ENCODE results near the gene UBR3.
"Not testable (repeated sequence)": the region's sequence is repeated elsewhere in the genome, so short reads cannot be mapped to it uniquely, and the experiment has no call there.

UBR3 gene

DNA sequence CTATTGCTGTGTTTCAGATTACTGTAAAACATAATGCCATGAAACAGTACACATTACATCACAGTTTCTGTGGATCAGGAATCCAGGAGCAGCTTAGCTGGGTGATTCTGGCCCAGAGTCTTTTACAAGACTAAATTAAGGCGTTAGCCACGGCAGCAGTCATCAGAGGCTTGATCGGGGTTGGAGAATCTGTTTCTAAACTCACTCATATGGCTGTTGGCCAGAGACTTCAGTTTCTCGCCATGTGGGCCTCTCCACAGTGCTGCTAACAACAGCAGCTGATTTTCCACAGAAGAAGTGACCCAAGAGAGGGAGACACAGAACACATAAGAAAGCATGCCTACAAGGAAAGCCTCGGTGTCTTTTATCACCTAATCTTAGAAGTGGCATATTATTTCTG is 261.5 kb downstream of the UBR3 start:
- no peak for DNase-seq (ENCODE audit: low spot score in 2 of 2)
- ATAC-seq, result no peak
- no peaks in the 10 kb centered on the region for H3K4me1 Mint-ChIP-seq
- peaks cover 8% of the 10 kb centered on the region for H3K9me3 Mint-ChIP-seq
- H3K36me3 Mint-ChIP-seq, result no peaks in the 10 kb centered on the region
- H3K27ac Mint-ChIP-seq, result no peak overlapping the region
- no peak overlapping the region for H3K4me3 Mint-ChIP-seq

DNA sequence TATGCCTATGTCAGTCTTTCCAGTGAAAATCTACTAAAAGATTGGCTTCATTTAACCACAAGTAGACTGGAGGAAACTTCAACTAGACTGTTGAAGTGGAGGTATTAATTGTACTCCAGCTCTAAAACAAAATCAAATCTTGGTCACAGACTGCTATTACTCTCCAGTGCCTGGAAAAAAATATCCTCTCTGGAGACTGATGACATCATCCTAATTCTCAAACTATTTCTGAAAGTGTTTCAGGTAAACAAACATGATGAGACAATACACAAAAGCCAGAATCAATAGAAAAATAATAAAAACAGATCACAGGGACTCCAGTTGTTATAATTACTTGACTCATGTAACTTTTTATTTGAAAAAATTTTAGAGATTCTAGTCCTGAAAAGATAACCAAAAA is 263.0 kb downstream of the UBR3 start:
- Mint-ChIP-seq H3K36me3 (no peaks in the 10 kb centered on the region), H3K27ac (no peak overlapping the region)

DNA sequence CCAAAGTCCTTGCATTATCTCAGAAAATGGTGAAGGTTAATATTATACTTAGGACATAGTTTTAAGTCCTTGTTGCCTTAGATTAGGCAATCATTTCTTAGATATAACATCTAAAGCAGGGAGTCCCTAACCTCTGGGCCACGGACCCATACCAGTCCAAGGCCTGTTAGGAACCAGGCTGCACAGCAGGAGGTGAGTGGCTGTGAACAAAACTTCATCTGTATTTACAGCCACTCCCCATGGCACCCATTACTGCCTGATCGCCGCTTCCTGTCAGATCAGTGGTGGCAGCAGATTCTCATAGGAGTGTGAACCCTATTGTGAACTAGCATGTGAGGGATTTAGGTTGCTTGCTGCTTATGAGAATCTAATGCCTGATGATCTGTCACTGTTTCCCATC is 264.2 kb downstream of the UBR3 start:
- Mint-ChIP-seq H3K4me1 (no peaks in the 10 kb centered on the region), H3K4me3 (no peak overlapping the region), H3K27ac (no peak overlapping the region), H3K36me3 (no peaks in the 10 kb centered on the region), H3K9me3 (peaks cover 10% of the 10 kb centered on the region)
- DNase-seq (ENCODE audit: low spot score in 2 of 2) (no peak), ATAC-seq (no peak)

More for the DNA sequence above, 263.0 kb downstream of the UBR3 start:
- no peaks in the 10 kb centered on the region for H3K4me1 Mint-ChIP-seq
- H3K4me3 Mint-ChIP-seq, result no peak overlapping the region
- DNase-seq (ENCODE audit: low spot score in 2 of 2) (no peak), ATAC-seq (no peak)
- peaks cover 8% of the 10 kb centered on the region for H3K9me3 Mint-ChIP-seq

DNA sequence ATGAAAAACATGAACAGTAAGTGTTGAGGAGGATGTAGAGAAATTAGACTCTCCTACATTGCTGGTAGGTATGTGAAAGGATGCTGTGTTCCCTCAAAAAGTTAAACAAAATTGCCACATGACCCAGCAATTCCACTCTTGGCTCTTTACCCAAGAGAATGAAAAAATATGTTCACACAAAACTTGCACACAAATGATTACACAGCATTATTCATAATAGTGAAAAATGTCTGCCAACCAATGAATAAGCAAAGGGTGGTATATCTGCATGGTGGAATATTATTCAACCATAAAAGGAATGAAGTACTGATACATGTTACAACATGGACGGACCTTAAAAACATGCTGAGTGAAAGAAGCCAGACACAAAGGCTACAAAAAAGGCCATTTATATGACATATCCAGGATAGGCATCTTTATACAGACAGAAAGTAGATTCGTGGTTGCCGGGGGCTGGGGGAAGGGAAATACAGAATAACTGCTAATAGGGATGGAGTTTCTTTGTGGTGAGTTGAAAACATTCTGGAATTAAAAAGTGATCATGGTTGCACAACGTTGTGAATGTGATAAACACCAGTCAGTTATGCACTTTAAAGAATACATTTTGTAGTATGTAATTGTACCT is 265.3 kb downstream of the UBR3 start:
- no peaks in the 10 kb centered on the region for H3K4me1 Mint-ChIP-seq
- no peaks in the 10 kb centered on the region for H3K36me3 Mint-ChIP-seq
- ATAC-seq, result no peak
- no peak for DNase-seq (ENCODE audit: low spot score in 2 of 2)
- H3K4me3 Mint-ChIP-seq, result no peak overlapping the region
- peaks cover 10% of the 10 kb centered on the region for H3K9me3 Mint-ChIP-seq
- H3K27ac Mint-ChIP-seq, result no peak overlapping the region

DNA sequence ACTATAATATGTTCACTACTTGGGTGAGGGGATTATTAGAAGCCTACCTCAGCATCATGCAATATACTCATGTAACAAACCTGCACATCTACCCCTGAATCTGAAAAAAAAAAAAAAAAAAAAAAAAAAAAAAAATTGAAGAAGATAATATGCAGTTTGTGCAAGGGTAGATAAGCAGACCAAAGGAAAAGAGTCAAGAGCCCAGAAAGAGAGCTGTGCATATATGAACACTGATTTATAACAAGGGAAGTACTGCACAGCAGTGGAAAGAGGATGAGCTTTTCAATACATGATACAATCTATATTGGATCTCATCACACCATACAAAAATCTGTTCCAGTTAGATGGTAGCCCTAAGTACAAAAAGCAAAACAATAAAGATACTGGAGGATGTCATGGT is 268.1 kb downstream of the UBR3 start:
- ATAC-seq (no peak), DNase-seq (ENCODE audit: low spot score in 2 of 2) (no peak)
- H3K9me3 Mint-ChIP-seq, result peaks cover 10% of the 10 kb centered on the region
- H3K27ac Mint-ChIP-seq, result no peak overlapping the region
- H3K4me3 Mint-ChIP-seq, result no peak overlapping the region
- no peaks in the 10 kb centered on the region for H3K36me3 Mint-ChIP-seq
- no peaks in the 10 kb centered on the region for H3K4me1 Mint-ChIP-seq

DNA sequence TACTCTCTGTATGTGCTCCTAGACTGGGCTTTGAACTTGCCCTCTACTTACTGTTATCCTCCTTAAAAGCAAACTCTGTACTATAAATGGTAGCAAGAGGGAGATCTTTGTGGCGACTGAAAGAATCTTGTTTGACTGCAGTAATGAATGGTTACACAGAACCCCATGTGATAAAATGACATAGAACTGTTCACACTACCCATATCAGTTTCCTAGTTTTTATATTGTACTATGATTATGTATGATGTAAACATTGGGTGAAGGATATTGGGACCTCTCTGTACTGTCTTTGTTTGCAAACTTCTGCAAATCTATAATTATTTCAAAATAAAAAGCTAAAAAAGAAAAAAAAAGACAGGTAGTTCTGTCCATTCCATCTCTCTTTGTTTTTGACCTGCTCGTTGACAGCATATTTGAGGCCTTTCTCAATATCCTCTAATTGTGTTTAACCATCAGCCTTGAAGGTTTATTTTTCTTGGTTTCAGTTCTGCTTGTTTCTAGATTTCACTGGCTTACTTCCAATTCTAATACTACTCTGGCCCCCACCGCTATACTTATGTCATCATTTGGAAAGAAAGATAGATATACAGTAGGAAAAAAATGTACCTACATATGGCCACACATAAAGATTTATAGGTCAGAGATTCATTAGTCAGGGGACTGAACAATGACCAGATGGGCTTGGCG is 271.5 kb downstream of the UBR3 start:
- ATAC-seq, result no peak
- H3K36me3 Mint-ChIP-seq, result no peaks in the 10 kb centered on the region
- DNase-seq (ENCODE audit: low spot score in 2 of 2), result no peak
- no peak overlapping the region for H3K27ac Mint-ChIP-seq
- peaks cover 2% of the 10 kb centered on the region for H3K9me3 Mint-ChIP-seq
- H3K4me1 Mint-ChIP-seq, result no peaks in the 10 kb centered on the region
- H3K4me3 Mint-ChIP-seq, result no peak overlapping the region

DNA sequence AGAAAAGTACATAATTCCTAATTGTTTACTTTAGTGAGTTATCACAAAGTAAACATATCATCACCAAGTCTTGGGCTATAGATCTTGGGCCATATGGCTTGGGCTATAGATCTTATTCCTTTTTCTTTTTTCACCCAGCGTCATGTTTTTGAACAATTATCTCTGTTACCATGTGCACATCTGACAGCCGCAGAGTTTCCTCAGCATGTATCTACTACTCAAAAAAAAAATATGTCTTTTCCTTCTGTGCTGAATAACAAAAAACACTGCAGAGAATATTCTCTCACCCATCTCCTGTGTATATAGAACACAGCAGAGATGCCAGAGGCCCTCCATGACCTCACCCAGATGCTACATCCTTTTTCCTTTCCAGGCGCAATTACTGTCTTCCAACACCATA is 274.5 kb downstream of the UBR3 start:
- Mint-ChIP-seq H3K4me3 (no peak overlapping the region), H3K36me3 (no peaks in the 10 kb centered on the region), H3K4me1 (no peaks in the 10 kb centered on the region), H3K27ac (no peak overlapping the region), H3K9me3 (no peaks in the 10 kb centered on the region)
- ATAC-seq (no peak), DNase-seq (ENCODE audit: low spot score in 2 of 2) (no peak)

DNA sequence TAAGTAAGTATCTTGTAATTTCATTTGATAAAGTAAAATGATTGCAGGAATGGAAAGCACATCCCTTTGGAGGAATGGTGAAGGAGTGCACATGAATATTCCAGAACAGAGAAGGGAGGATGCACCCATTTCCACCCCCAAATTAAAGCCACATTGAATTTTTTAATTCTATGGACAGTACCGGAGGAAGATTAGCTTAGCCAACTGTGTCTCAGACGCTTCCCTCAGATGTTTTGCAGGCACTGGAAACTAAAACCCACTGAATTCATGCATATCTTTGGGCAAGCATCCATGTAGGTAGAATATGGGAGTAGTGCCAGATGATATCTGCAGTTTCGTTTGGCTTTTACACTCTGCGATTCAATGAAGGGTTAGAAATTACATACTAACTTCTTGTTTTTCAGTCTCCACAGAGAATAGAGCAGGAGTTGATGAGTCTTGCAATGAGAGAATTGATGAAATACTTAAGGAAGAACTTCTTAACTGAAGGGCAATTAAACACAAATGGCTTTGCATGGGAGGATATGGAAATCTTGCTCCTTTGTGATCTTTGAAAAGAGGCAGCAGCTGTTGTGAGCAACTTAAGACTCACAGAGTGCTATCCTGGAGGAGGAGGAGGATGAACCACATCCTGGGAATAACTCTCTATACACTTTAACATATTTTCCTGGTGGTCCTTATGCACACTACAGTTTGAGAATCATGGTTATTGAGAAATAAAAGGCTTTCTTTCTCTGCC is 279.0 kb downstream of the UBR3 start:
- no peak overlapping the region for H3K4me3 Mint-ChIP-seq
- ATAC-seq (no peak), DNase-seq (ENCODE audit: low spot score in 2 of 2) (no peak)
- H3K36me3 Mint-ChIP-seq, result no peaks in the 10 kb centered on the region
- H3K27ac Mint-ChIP-seq, result no peak overlapping the region
- H3K9me3 Mint-ChIP-seq, result no peaks in the 10 kb centered on the region
- no peaks in the 10 kb centered on the region for H3K4me1 Mint-ChIP-seq

DNA sequence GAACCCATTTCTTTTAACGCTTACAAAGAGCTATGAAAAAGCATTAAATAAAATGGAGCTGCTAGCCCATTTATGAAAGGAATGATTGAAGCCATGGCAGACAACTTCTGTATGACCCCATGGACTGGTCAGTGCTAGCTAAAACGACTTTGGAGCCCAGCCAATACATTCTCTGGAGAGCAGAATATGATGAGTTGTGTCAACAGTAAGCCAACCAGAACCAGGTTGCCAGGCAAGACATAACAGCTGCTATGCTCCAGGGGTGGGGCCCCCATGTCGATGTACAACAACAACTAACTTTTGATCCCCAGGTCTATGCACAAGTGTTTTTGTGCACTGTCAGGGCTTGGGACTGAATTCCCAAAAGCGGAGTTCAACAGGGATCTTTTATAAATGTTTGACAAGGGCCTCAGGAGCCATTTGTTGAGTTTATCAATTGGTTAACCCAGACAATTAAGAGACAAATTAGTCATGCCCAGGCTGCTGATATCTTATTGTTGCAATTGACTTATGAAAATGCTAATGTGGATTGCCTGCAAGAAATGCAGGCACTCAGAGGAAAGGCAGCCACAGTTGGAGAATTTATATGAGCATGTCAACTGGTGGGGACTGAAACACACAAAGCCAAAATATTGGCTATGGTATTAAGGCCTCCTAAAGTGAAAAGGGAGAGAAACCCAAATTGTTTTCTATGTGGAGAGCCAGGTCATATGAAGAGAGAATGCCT is 286.1 kb downstream of the UBR3 start:
- Mint-ChIP-seq H3K9me3 (no peaks in the 10 kb centered on the region), H3K4me3 (no peak overlapping the region), H3K36me3 (no peaks in the 10 kb centered on the region), H3K27ac (no peak overlapping the region), H3K4me1 (no peaks in the 10 kb centered on the region)
- no peak for ATAC-seq
- DNase-seq (ENCODE audit: low spot score in 2 of 2), result no peak

DNA sequence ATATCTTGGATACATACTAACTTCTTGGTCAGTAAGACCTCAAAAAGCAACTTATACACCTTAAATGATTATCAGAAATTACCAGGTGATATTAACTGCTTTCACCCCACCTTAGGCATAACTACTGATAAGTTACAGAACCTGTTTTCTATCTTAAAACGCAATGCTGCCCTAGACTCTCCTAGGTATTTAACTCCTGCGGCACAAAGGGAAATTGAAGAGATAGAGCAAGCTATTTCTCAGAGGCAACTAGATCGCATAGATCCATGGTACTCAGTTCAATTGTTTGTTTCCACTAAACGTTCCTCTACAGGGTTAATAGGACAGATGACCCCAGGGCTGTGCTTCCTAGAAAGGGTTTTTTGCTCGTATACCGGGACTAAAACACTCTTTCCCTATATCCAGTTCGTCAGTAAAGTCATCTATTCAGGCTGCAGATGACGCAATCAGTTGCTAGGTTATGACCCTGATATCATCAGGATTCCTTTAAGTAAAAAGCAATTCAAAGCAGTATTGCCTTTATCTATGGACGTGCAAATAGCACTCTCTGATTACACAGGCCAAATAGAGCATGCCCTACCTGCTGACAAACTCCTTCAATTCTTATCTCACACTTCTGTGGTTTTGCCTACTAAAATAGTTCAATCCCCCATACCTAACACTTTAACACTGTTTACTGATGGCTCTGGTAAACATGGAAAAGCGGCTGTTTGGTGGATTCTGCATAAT is 288.4 kb downstream of the UBR3 start:
- Mint-ChIP-seq H3K9me3 (no peaks in the 10 kb centered on the region), H3K27ac (no peak overlapping the region), H3K4me1 (no peaks in the 10 kb centered on the region), H3K36me3 (no peaks in the 10 kb centered on the region), H3K4me3 (no peak overlapping the region)
- ATAC-seq, result no peak
- DNase-seq (ENCODE audit: low spot score in 2 of 2), result no peak

DNA sequence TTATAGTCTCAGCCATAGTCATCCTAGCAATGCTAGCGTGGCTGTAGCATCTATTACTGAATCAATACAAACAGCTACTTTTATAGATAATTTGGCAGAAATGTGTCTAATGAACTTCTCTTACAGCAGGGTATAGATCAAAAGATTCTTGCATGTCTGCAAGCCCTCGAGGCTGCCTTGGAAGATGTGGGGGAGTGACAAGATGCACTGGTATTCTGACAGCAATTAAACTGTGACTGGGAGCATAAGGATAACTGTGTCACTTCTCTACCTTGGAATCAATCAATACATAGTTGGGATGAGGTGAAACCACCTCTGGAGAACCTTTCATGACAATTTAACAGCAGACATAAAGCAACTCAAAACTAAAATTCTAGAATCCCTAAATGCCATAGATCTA is 291.4 kb downstream of the UBR3 start:
- H3K4me1 Mint-ChIP-seq, result no peaks in the 10 kb centered on the region
- DNase-seq (ENCODE audit: low spot score in 2 of 2) (no peak), ATAC-seq (no peak)
- H3K36me3 Mint-ChIP-seq, result no peaks in the 10 kb centered on the region
- no peak overlapping the region for H3K4me3 Mint-ChIP-seq
- no peak overlapping the region for H3K27ac Mint-ChIP-seq
- H3K9me3 Mint-ChIP-seq, result no peaks in the 10 kb centered on the region

DNA sequence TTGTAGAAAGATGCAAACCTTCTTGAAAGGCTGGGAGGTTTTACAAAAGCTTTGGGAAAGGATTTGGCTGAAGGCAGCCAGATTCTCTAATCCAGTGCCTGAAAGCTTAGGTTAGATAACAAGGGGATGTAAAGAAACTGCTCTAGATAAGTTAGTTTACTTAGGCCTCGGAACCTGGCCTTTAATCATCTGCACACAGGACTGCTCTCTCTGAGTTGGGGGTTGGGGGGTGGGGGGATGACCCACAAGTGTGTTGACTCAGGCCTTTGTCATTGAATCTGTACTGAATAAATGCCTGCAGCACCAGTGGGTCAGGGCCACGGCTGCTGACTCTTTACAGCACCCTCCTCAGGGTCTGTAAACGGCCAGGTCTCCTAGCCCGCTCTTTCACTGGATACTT is 292.1 kb downstream of the UBR3 start:
- H3K4me3 Mint-ChIP-seq; H3K4me1 Mint-ChIP-seq; DNase-seq (ENCODE audit: low spot score in 2 of 2); H3K9me3 Mint-ChIP-seq; H3K36me3 Mint-ChIP-seq; ATAC-seq; H3K27ac Mint-ChIP-seq: not testable (repeated sequence)

DNA sequence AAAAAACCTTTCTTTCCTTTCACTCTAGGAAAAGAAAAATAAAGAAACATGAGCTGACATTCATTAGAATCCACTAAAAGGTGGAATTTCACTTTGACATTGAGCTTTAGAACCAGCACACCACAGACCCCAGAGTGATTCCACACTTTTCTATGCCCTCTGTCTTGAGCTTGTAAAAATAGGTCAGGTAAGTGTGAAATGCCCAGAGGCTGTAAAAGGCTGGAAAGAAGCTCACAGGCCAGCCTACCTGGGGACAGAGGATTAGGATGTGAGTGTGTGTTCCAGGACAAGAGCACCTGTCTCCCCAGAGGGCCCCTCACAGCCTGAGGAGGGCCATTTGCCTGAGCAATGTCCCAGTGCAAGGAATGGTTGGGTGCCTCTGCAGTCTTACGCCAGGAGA is 294.4 kb downstream of the UBR3 start:
- H3K9me3 Mint-ChIP-seq, result no peaks in the 10 kb centered on the region
- no peak overlapping the region for H3K4me3 Mint-ChIP-seq
- H3K36me3 Mint-ChIP-seq, result no peaks in the 10 kb centered on the region
- ATAC-seq, result no peak
- no peak overlapping the region for H3K27ac Mint-ChIP-seq
- no peaks in the 10 kb centered on the region for H3K4me1 Mint-ChIP-seq
- no peak for DNase-seq (ENCODE audit: low spot score in 2 of 2)

DNA sequence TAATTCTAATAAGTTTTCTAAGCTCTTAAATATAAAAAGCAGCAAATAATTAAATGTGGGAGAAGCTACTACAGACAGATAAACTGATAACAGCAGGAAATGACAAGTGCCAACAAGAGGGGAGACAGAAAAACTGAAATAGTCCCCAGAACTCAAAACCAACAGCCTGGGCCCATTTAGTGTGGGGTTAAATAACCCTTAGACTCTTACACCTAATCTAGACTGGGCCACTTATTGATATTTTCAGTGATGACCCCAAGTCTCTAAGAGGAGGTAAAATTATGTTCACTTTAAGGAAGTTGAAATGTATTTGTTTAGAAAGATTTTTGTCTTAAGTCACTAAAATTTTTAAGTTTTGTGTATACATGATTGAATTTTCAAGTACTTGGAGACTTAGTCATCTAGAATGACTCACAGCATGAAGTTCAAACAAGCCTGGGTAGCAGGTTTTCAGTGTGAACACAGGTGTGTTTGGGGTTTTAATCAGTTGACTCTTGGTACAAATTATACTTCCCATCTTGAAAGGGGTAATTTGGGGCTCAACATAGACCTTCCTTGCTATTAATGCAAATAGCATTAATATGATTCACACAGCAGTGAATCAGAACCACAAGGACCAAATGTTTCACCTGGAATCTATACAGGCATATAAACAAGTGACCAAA is 295.8 kb downstream of the UBR3 start:
- Mint-ChIP-seq H3K9me3 (no peaks in the 10 kb centered on the region), H3K4me1 (no peaks in the 10 kb centered on the region), H3K4me3 (no peak overlapping the region), H3K36me3 (no peaks in the 10 kb centered on the region), H3K27ac (no peak overlapping the region)
- DNase-seq (ENCODE audit: low spot score in 2 of 2) (no peak), ATAC-seq (no peak)

DNA sequence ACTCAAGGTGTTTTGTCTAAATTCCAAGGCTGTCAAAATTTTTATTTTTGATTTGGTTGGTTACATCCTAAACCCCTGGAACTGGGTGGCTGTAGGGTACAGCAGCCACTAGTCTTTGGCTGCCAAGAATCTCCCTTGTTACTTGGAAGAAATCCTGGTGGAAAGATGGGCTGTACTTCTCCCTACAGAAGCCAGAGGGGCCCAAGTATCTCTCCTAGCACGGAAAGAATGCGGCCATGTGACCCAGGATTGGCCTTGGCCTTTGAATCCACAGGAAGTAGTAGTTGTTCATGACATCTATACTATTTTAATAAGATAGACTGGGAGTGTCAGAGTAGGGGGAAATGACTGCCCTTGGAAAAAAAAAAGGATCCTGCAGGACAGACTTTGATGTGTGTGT is 296.3 kb downstream of the UBR3 start:
- no peak overlapping the region for H3K27ac Mint-ChIP-seq
- H3K9me3 Mint-ChIP-seq, result no peaks in the 10 kb centered on the region
- H3K4me3 Mint-ChIP-seq, result no peak overlapping the region
- DNase-seq (ENCODE audit: low spot score in 2 of 2) (no peak), ATAC-seq (no peak)
- no peaks in the 10 kb centered on the region for H3K36me3 Mint-ChIP-seq
- H3K4me1 Mint-ChIP-seq, result no peaks in the 10 kb centered on the region
